ENCODE data around the gene ASIC4. TPM values are rescaled to one million over a fixed set of nuclear protein-coding genes. Genes with fewer than 3 reads are reported as not detected.

Gene ASIC4
- total and polyA plus RNA-seq, 2 of the 13 experiments (the other 11 are each of a cell fraction or from before 2014, with no cell fraction given) = 0.03 TPM; not detected in 1

DNA sequence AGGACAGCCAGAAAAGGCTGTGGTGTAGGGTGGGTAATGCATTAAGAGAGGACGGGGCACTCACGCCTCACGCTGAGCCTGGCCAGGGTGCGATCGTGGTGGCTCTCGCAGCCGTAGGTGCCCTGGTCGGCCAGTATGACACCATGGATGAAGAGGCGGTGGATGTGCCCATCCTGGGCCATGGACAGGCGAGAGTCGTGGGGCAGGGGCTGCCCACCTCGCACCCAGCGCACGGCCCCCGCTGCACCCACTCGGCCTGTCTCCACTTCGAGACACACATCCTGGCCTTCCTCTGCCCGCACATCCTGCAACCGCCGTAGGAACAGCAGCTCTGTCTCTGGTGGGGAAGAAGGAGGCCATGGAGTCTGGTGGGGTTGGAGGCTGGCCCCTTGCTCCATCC, 41.7 kb downstream of the ASIC4 start:
- Histone ChIP-seq H3K9ac (ENCODE audit: insufficient read depth, low read depth, low read length) (no peak overlapping the region), H3K9me3 (ENCODE audit: low read length) (no peaks in the 10 kb centered on the region), H3K4me2 (ENCODE audit: low read depth, low read length) (no peak overlapping the region), H3K36me3 (replicated peaks in 1 of 2; ENCODE audit: control insufficient read depth in 1 of 2, insufficient read depth in 2 of 2, low read length in 2 of 2) (no peaks in the 10 kb centered on the region), H3K27ac (ENCODE audit: extremely low read length, insufficient read depth, low read length) (no peak overlapping the region), H3K27me3 (ENCODE audit: control insufficient read depth in 1 of 2, insufficient read depth in 2 of 2, low read length in 2 of 2) (no peaks in the 10 kb centered on the region), H3K79me2 (ENCODE audit: insufficient read depth, low read length) (no peaks in the 10 kb centered on the region), H4K20me1 (ENCODE audit: insufficient read depth, low read length) (no peaks in the 10 kb centered on the region), H3K4me3 (replicated peaks in 1 of 3; ENCODE audit: insufficient read depth in 1 of 3, low read depth in 2 of 3, low read length in 3 of 3) (no peak overlapping the region), H3K4me1 (ENCODE audit: insufficient read depth, low read length) (peaks cover 31% of the 10 kb centered on the region), H2AFZ (ENCODE audit: low read length) (no peak overlapping the region)
- intact Hi-C loops (cut with micrococcal nuclease; ENCODE audit: unreplicated experiment) = no loop called here
- in situ Hi-C loops (cut with HindIII; ENCODE audit: extremely low pct_ligation_motif_present, low pct_unique_long_range_greater_than_20kb) = no loop called here
- BruUV-seq (replicated peaks) = no TSS peak
- FAIRE-seq = no peak
- no peak for DNase-seq (ENCODE audit: low spot score)
- ChIA-PET CTCF (ENCODE audit: low intra/inter-chr PET ratio, low total read pairs) (no interaction called here), POLR2A (no interaction called here)
- WGBS (ENCODE audit: low lambda C conversion rate) = 95% methylated on average over 20 of the region's 20 CpGs
- TF ChIP-seq RBFOX2 (IDR thresholded peaks at IDR 0.05; ENCODE audit: low read depth, low read length) (0 out of 2 replicates have a peak, but pooled peaks have one; percentile 25), REPIN1 (CRISPR knock-in tag; IDR thresholded peaks at IDR 0.05; ENCODE audit: borderline replicate concordance, low read depth) (no peak), AGO2 (optimal IDR thresholded peaks at IDR 0.05; ENCODE audit: low read depth, low read length) (peak; percentile 32)
- ATAC-seq = no peak

DNA sequence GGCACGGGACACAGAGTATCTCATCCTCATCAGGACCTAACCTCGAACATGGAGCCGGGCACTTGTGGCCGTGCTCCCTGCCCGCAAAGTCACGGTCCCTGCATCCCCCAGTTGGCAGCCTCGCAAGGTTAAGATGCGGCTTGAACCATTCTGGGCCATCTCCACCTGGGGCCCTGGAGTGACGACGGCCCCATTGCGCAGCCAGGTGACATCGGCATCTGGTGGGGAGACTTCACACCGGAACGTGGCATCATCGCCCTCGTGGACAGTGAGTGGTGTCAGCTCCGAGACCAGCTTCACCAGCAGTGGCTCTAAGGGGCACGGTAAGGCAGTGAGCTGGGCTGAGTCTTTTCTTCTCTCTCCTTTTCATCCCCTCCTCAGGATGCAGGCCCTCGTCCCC, 42.1 kb downstream of the ASIC4 start:
- FAIRE-seq = no peak
- no peak overlapping the region for H2AFZ ChIP-seq (ENCODE audit: low read length)
- BruUV-seq (replicated peaks) = no TSS peak
- no peak for DNase-seq (ENCODE audit: low spot score)
- H3K27ac ChIP-seq (ENCODE audit: extremely low read length, insufficient read depth, low read length) = no peak overlapping the region
- H3K9me3 ChIP-seq (ENCODE audit: low read length) = no peaks in the 10 kb centered on the region
- ChIA-PET POLR2A (no interaction called here), CTCF (ENCODE audit: low intra/inter-chr PET ratio, low total read pairs) (no interaction called here)
- in situ Hi-C loops (cut with HindIII; ENCODE audit: extremely low pct_ligation_motif_present, low pct_unique_long_range_greater_than_20kb) = no loop called here
- peaks cover 31% of the 10 kb centered on the region for H3K4me1 ChIP-seq (ENCODE audit: insufficient read depth, low read length)
- intact Hi-C loops (cut with micrococcal nuclease; ENCODE audit: unreplicated experiment) = no loop called here
- 87% methylated on average over 19 of the region's 19 CpGs for WGBS (ENCODE audit: low lambda C conversion rate)
- H3K4me2 ChIP-seq (ENCODE audit: low read depth, low read length) = no peak overlapping the region
- H3K36me3 ChIP-seq (replicated peaks in 1 of 2; ENCODE audit: control insufficient read depth in 1 of 2, insufficient read depth in 2 of 2, low read length in 2 of 2) = no peaks in the 10 kb centered on the region
- H3K27me3 ChIP-seq (ENCODE audit: control insufficient read depth in 1 of 2, insufficient read depth in 2 of 2, low read length in 2 of 2) = no peaks in the 10 kb centered on the region
- TF ChIP-seq ZBTB7B (CRISPR knock-in tag; IDR thresholded peaks at IDR 0.05) = no peak
- TF ChIP-seq ZNF180 (CRISPR knock-in tag; IDR thresholded peaks at IDR 0.05; ENCODE audit: borderline replicate concordance, low read depth) = no peak
- TF ChIP-seq MEIS1 (CRISPR knock-in tag; IDR thresholded peaks at IDR 0.05; ENCODE audit: borderline replicate concordance) = no peak
- 0 out of 2 replicates have a peak, but pooled peaks have one; percentile 30 for TF ChIP-seq SP4 (CRISPR knock-in tag; IDR thresholded peaks at IDR 0.05)
- H3K9ac ChIP-seq (ENCODE audit: insufficient read depth, low read depth, low read length) = no peak overlapping the region
- H3K79me2 ChIP-seq (ENCODE audit: insufficient read depth, low read length) = no peaks in the 10 kb centered on the region
- H3K4me3 ChIP-seq (replicated peaks in 1 of 3; ENCODE audit: insufficient read depth in 1 of 3, low read depth in 2 of 3, low read length in 3 of 3) = no peak overlapping the region
- no peaks in the 10 kb centered on the region for H4K20me1 ChIP-seq (ENCODE audit: insufficient read depth, low read length)
- no peak for ATAC-seq

Measured in HepG2 (cell line).